K562 (cell line): ENCODE data around the gene CNTROB. TPM values are rescaled to one million over a fixed set of nuclear protein-coding genes. Genes with fewer than 3 reads are reported as not detected.
A peak's percentile ranks its signal among the peaks of the same experiment; 100 is the strongest.

Experiments
- ATAC-seq: fragments of 200-7000 bp; cut with Tn5 transposase; 3 replicates; pipeline ENCODE4 v1.9.1; 2020; ENCODE audit warnings: moderate library complexity
- BruUV-seq: library from RNA; stranded (reverse); fragments of 400-500 nt; replicated peaks from 2 replicates; lab custom pipeline; 2021; lab: Mats Ljungman, UMichigan
- CTCF ChIA-PET: fragments of 300-600 bp; formaldehyde crosslinking; extraction: SDS; loops from one replicate; lab custom pipeline; 2021; ENCODE audit warnings: low intra/inter-chr PET ratio; lab: Yijun Ruan, JAX
- POLR2A ChIA-PET: fragments of 300-600, 350-650 bp; sonication (Branson Sonifier 250); formaldehyde crosslinking; extraction: SDS; loops from one replicate; lab custom pipeline; 2021; ENCODE audit warnings: antibody characterized with exemption, inconsistent platforms; lab: Yijun Ruan, JAX
- DNase-seq, 4 experiments: peaks; one replicate each; pipeline versions ENCODE4 v3.0.0 to v3.0.0-alpha.2; 2011 to 2018; ENCODE audit warnings: low spot score in 3 of 4, mixed read lengths in 3 of 4; ENCODE audit errors: extremely low read depth in 1 of 4
- FAIRE-seq: peaks from 2 replicates; lab custom pipeline; 2011; peaks lifted over from hg19 to GRCh38; lab: Jason Lieb, UNC
- H2AFZ ChIP-seq: 2 replicates; pipeline ENCODE4 v1.6.0; 2011; ENCODE audit warnings: low read depth, low read length, control low read depth, inconsistent platforms
- H3K27ac ChIP-seq: fragments of 200-600 bp; 3 replicates; pipeline ENCODE4 v1.8.0; 2011; ENCODE audit warnings: low read depth, mild to moderate bottlenecking, control low read depth, inconsistent platforms, low read length, moderate library complexity, mixed read lengths; ENCODE audit errors: extremely low read depth
- H3K27me3 ChIP-seq, 2 experiments: fragments of 300-600 bp in 1 of 2; 2 replicates in 1 of 2; 3 replicates in 1 of 2; pipeline versions ENCODE4 v1.6.0 to v1.8.0; 2011; ENCODE audit warnings: inconsistent platforms in 2 of 2, low read length in 2 of 2, mild to moderate bottlenecking in 1 of 2, mixed read lengths in 1 of 2, moderate library complexity in 1 of 2; ENCODE audit not compliant: control insufficient read depth in 2 of 2, insufficient read depth in 2 of 2
- H3K36me3 ChIP-seq: fragments of 300-600 bp; 3 replicates; pipeline ENCODE4 v1.8.0; 2011; ENCODE audit warnings: mild to moderate bottlenecking, low read length, inconsistent platforms; ENCODE audit not compliant: control insufficient read depth, insufficient read depth
- H3K4me1 ChIP-seq, 2 experiments: fragments of 200-600 bp in 1 of 2; replicated peaks in 1 of 2; 2 replicates in 1 of 2; 3 replicates in 1 of 2; pipeline versions ENCODE4 v1.5.1 to v1.8.0; 2011; ENCODE audit warnings: inconsistent platforms in 2 of 2, low read length in 2 of 2, mild to moderate bottlenecking in 1 of 2, mixed read lengths in 1 of 2, moderate library complexity in 1 of 2; ENCODE audit not compliant: control insufficient read depth in 2 of 2, insufficient read depth in 2 of 2
- H3K4me2 ChIP-seq: 2 replicates; pipeline ENCODE4 v1.6.1; 2011; ENCODE audit warnings: low read length, control low read depth, inconsistent platforms, mixed read lengths; ENCODE audit not compliant: insufficient read depth
- H3K4me3 ChIP-seq: fragments of 200-600 bp; sonication (generic), shearing (Covaris generic); 2 replicates; pipeline ENCODE4 v1.5.1; 2016; ENCODE audit warnings: control low read depth, inconsistent platforms
- H3K79me2 ChIP-seq: fragments of 200-600 bp; 3 replicates; pipeline ENCODE4 v1.8.0; 2011; ENCODE audit warnings: low read length, inconsistent platforms; ENCODE audit not compliant: control insufficient read depth, insufficient read depth
- H3K9ac ChIP-seq, 2 experiments: 2 replicates each; pipeline versions ENCODE4 v1.6.0 to v1.6.1; 2011; ENCODE audit warnings: low read depth in 2 of 2, low read length in 2 of 2, control low read depth in 1 of 2, inconsistent platforms in 1 of 2, mild to moderate bottlenecking in 1 of 2, mixed read lengths in 1 of 2; ENCODE audit not compliant: insufficient read depth in 1 of 2
- H3K9me1 ChIP-seq: one replicate; pipeline ENCODE4 v1.6.0; 2011; ENCODE audit warnings: inconsistent platforms, mild to moderate bottlenecking, low read length, moderate library complexity; ENCODE audit not compliant: control insufficient read depth, insufficient read depth
- H3K9me3 ChIP-seq: replicated peaks from 2 replicates; pipeline ENCODE4 v1.5.1; 2011; ENCODE audit warnings: low read depth, low read length, inconsistent platforms; ENCODE audit not compliant: control insufficient read depth, insufficient read depth
- H4K20me1 ChIP-seq: replicated peaks from 2 replicates; pipeline ENCODE4 v1.6.1; 2011; ENCODE audit warnings: low read length, inconsistent platforms, mixed read lengths; ENCODE audit not compliant: control insufficient read depth, insufficient read depth
- CREB1 ChIP-seq, 2 experiments: sonication (generic) in 1 of 2; formaldehyde crosslinking in 1 of 2; IDR thresholded peaks; 2 replicates each; pipeline versions ENCODE4 v1.6.1 to v1.8.0; 2012 to 2022; ENCODE audit warnings: inconsistent platforms in 1 of 2, mild to moderate bottlenecking in 1 of 2, missing genetic modification reagents in 1 of 2, moderate library complexity in 1 of 2
- CREM ChIP-seq: IDR thresholded peaks from 2 replicates; pipeline ENCODE4 v1.6.1; 2014; ENCODE audit warnings: antibody characterized with exemption, low read depth
- HOXB6 ChIP-seq: fragments of 250-450 bp; sonication (Bioruptor Pico); IDR thresholded peaks from 2 replicates; pipeline ENCODE4 v1.5.1; 2022; ENCODE audit warnings: mild to moderate bottlenecking, borderline replicate concordance
- NFIC ChIP-seq: fragments of 450-650 bp; IDR thresholded peaks from 2 replicates; pipeline ENCODE4 v1.6.1; 2017; ENCODE audit warnings: mild to moderate bottlenecking, inconsistent platforms
- PTRF ChIP-seq: fragments of 450-650 bp; IDR thresholded peaks from 2 replicates; pipeline ENCODE4 v1.6.1; 2016; ENCODE audit warnings: mild to moderate bottlenecking, missing genetic modification characterization, missing compliant biosample characterization
- WGBS: fragments of 100-300 bp; shearing (Covaris generic); methylation state at CpG from one replicate; pipeline ENCODE4 v1.1.6; 2016; ENCODE audit warnings: low coverage, mixed read lengths; ENCODE audit not compliant: insufficient coverage; ENCODE audit errors: missing lambda C conversion rate; 5-methylcytosine and 5-hydroxymethylcytosine counted together
- in situ Hi-C: fragments of 300-500 bp; cut with MboI; formaldehyde crosslinking; loops from 4 replicates; pipeline ENCODE4 v1.15.0; 2018; ENCODE audit warnings: inconsistent platforms, mixed read lengths
- intact Hi-C: fragments of 100-400 bp; cut with micrococcal nuclease; formaldehyde crosslinking; loops from 2 replicates; pipeline ENCODE4 v1.14.2; 2022
- polyA plus RNA-seq, 8 experiments: library from polyadenylated mRNA; depleted of rRNA in 4 of 8; stranded (reverse) in 5 of 8; unstranded in 3 of 8; fragments of >200 nt; fragmentation: Nextera tagmentation in 2 of 8; fragmentation: Illumina TruSeq in 1 of 8; extraction: Ambion mirVana in 2 of 8; extraction: Trizol in 1 of 8; gene quantifications; 2 replicates each; pipeline versions ENCODE4 v1.2.1 to v1.2.3, GENCODE V29; 2011 to 2014; ENCODE audit warnings: inconsistent platforms in 1 of 8, missing spikeins in 1 of 8
- total RNA-seq, 7 experiments: library from RNA; depleted of rRNA in 6 of 7; stranded (reverse); fragments of >200 nt in 6 of 7; fragmentation: Illumina TruSeq in 2 of 7; extraction: Trizol in 2 of 7; gene quantifications; 2 replicates each; pipeline versions ENCODE4 v1.2.1 to v1.2.3, GENCODE V29; 2011 to 2021; ENCODE audit warnings: low replicate concordance in 1 of 7

CNTROB gene
- total and polyA plus RNA-seq, 9 of the 15 experiments (the other 6 are each of a cell fraction or from before 2014, with no cell fraction given), result 1.9 to 33.3 (median 23.0) TPM

DNA sequence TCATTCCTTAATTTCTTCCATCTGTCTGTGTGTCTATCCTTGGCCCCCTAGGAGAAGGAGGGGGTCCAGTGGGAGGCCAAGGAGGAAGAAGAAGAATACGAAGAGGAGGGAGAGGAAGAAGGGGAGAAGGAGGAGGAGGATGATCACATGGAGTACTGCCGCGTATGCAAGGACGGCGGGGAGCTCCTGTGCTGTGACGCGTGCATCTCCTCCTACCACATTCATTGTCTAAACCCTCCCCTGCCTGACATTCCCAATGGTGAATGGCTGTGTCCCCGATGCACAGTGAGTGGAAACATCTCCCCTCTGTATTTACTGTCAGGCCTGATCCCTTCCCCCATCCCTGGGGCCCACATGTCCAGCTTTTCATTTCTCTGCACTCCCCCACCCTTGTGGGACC is 37.1 kb upstream of the CNTROB start (continued):
- TF ChIP-seq CREB1 (IDR thresholded peaks at IDR 0.05), result no peak
- no peak for TF ChIP-seq CREB1 (CRISPR knock-in tag; IDR thresholded peaks at IDR 0.05)
- TF ChIP-seq CREM, result no peak
- no peak for TF ChIP-seq HOXB6 (CRISPR knock-in tag)

DNA sequence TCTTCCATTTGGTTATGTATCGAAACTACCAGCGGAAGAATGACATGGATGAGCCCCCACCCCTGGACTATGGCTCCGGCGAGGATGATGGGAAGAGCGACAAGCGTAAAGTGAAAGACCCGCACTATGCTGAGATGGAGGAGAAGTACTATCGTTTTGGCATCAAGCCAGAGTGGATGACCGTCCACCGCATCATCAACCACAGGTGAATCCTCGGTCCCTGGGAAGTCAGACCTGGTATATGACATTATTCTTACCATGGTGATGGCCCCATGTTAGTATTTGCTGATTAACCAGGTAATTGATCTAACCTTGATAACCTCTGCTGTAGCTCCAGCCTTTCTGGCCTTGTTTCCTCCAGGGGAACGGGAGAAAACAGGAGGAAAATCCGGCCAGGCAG is 34.9 kb upstream of the CNTROB start:
- FAIRE-seq (no peak), DNase-seq (no peak), ATAC-seq (no peak)
- BruUV-seq, result no TSS peak
- TF ChIP-seq PTRF (tag) (no peak), NFIC (peak; percentile 81)
- Histone ChIP-seq H3K4me3 (no peak overlapping the region), H2AFZ (no peak overlapping the region), H3K27ac (no peak overlapping the region), H3K9me3 (no peaks in the 10 kb centered on the region), H3K9me1 (no peaks in the 10 kb centered on the region), H3K4me1 (no peaks in the 10 kb centered on the region), H3K79me2 (no peaks in the 10 kb centered on the region), H3K9ac (no peak overlapping the region), H3K4me2 (no peak overlapping the region), H4K20me1 (no peaks in the 10 kb centered on the region), H3K36me3 (peaks cover 66% of the 10 kb centered on the region), H3K27me3 (no peaks in the 10 kb centered on the region)
- POLR2A ChIA-PET, result interaction anchor here (0.6 to 1.1 kb wide), 2 partner anchors 19 to 133 kb away, joined by 3 read pairs; partner anchors contain the start of gene RNF227
- CTCF ChIA-PET, result interaction anchor here (1.2 to 2.5 kb wide), 2 partner anchors 35 to 154 kb away, joined by 5 to 38 read pairs; no protein-coding TSS in a partner anchor
- in situ Hi-C loops (no loop called here), intact Hi-C loops (loop anchor here (1.0 to 10.0 kb wide), 3 partner anchors 35 to 155 kb away; partner anchors contain the start of gene KDM6B)
- WGBS, result 72% methylated on average over 7 of the region's 13 CpGs
